Suprapubic skin (tissue), 2 donors: ENCODE measurements around the gene MICB.

Experiments
- EP300 ChIP-seq: sonication (generic); formaldehyde crosslinking; IDR thresholded peaks from one replicate; pipeline ENCODE4 v1.6.1; 2017; ENCODE audit warnings: antibody characterized with exemption
- POLR2A ChIP-seq, 2 donors: fragments of 450-650 bp; IDR thresholded peaks; one replicate each; pipeline ENCODE4 v1.6.1; 2017; ENCODE audit warnings: antibody characterized with exemption in 2 of 2, mild to moderate bottlenecking in 2 of 2, moderate library complexity in 2 of 2

- TF ChIP-seq POLR2A (IDR thresholded peaks at IDR 0.05) (no peak), EP300 (no peak)
Measured at GRCh38 chr6:31470801-31471200, 27.1 kb upstream of the MICB start.
